NAMALWA (cell line): ENCODE data around the gene WDR75.

Source experiments
- DNase-seq: peaks from one replicate; pipeline ENCODE4 v3.0.0-alpha.2; 2015; ENCODE audit warnings: low spot score

Gene WDR75

GRCh38 chr2:189500456-189501160 lies 59.3 kb downstream of the WDR75 start:
- DNase-seq = no peak

GRCh38 chr2:189501487-189501886 lies 60.2 kb downstream of the WDR75 start:
- no peak for DNase-seq

GRCh38 chr2:189502714-189503113 lies 61.4 kb downstream of the WDR75 start:
- DNase-seq = no peak

GRCh38 chr2:189504238-189504637 lies 63.0 kb downstream of the WDR75 start:
- DNase-seq = no peak

GRCh38 chr2:189505492-189505891 lies 64.2 kb downstream of the WDR75 start:
- no peak for DNase-seq

GRCh38 chr2:189506514-189506976 lies 65.3 kb downstream of the WDR75 start:
- no peak for DNase-seq

GRCh38 chr2:189511210-189511959 lies 70.1 kb downstream of the WDR75 start:
- DNase-seq = no peak

- DNase-seq = no peak
These were observed 70.7 kb downstream of the WDR75 start for GRCh38 chr2:189511960-189512319.

GRCh38 chr2:189512879-189513278 lies 71.6 kb downstream of the WDR75 start:
- no peak for DNase-seq

- no peak for DNase-seq
These were observed 72.8 kb downstream of the WDR75 start for GRCh38 chr2:189514104-189514503.

GRCh38 chr2:189515264-189515663 lies 74.0 kb downstream of the WDR75 start:
- DNase-seq = no peak

GRCh38 chr2:189516546-189516945 lies 75.3 kb downstream of the WDR75 start:
- no peak for DNase-seq

- no peak for DNase-seq
These were observed 76.7 kb downstream of the WDR75 start for GRCh38 chr2:189517847-189518535.

GRCh38 chr2:189519631-189520387 lies 78.5 kb downstream of the WDR75 start:
- DNase-seq = no peak

- DNase-seq = peak; percentile 7
These were observed 80.6 kb downstream of the WDR75 start for GRCh38 chr2:189521699-189522434.

- DNase-seq = no peak
These were observed 81.3 kb downstream of the WDR75 start for GRCh38 chr2:189522435-189523151.

GRCh38 chr2:189524746-189525145 lies 83.5 kb downstream of the WDR75 start:
- DNase-seq = no peak
